HepG2 (cell line): ENCODE data around the gene SPATS2. TPM values are rescaled to one million over a fixed set of nuclear protein-coding genes. Genes with fewer than 3 reads are reported as not detected.
A peak's percentile ranks its signal among the peaks of the same experiment; 100 is the strongest.

Source experiments
- BRCA1 ChIP-seq: sonication (generic); formaldehyde crosslinking; IDR thresholded peaks from 2 replicates; pipeline ENCODE4 v1.4.0; 2020; ENCODE audit warnings: missing genetic modification reagents
- CSRNP2 ChIP-seq: sonication (generic); formaldehyde crosslinking; conservative IDR thresholded peaks from 2 replicates; pipeline ENCODE4 v1.8.0; 2022; ENCODE audit warnings: low read depth, missing genetic modification reagents
- FOSL1 ChIP-seq: sonication (generic); formaldehyde crosslinking; IDR thresholded peaks from 2 replicates; pipeline ENCODE4 v1.9.0; 2021; ENCODE audit warnings: missing genetic modification reagents, borderline replicate concordance
- GMEB2 ChIP-seq: IDR thresholded peaks from 2 replicates; pipeline ENCODE4 v1.6.1; 2016; ENCODE audit warnings: missing biosample characterization, missing genetic modification reagents, low read depth
- NFYB ChIP-seq: sonication (generic); formaldehyde crosslinking; IDR thresholded peaks from 2 replicates; pipeline ENCODE4 v1.4.0; 2020; ENCODE audit warnings: missing genetic modification reagents
- PBX3 ChIP-seq: sonication (generic); formaldehyde crosslinking; IDR thresholded peaks from 2 replicates; pipeline ENCODE4 v1.8.1; 2023; ENCODE audit warnings: missing genetic modification reagents, inconsistent platforms, borderline replicate concordance
- RERE ChIP-seq: IDR thresholded peaks from 2 replicates; pipeline ENCODE4 v1.6.1; 2016; ENCODE audit warnings: low read depth, missing genetic modification reagents, missing compliant biosample characterization
- SMARCC2 ChIP-seq: fragments of 450-650 bp; IDR thresholded peaks from 2 replicates; pipeline ENCODE4 v1.6.1; 2017; ENCODE audit warnings: antibody characterized with exemption, mild to moderate bottlenecking
- SP2 ChIP-seq: sonication (generic); formaldehyde crosslinking; IDR thresholded peaks from 2 replicates; pipeline ENCODE4 v1.5.1; 2020; ENCODE audit warnings: mild to moderate bottlenecking, missing genetic modification reagents
- ZBTB34 ChIP-seq: sonication (generic); formaldehyde crosslinking; IDR thresholded peaks from 2 replicates; pipeline ENCODE4 v1.8.0; 2022; ENCODE audit warnings: mild to moderate bottlenecking, missing genetic modification reagents
- ZFAT ChIP-seq: sonication (generic); formaldehyde crosslinking; conservative IDR thresholded peaks from 2 replicates; pipeline ENCODE4 v1.8.1; 2023; ENCODE audit warnings: missing genetic modification reagents, inconsistent platforms
- ZNF331 ChIP-seq: sonication (generic); formaldehyde crosslinking; IDR thresholded peaks from 2 replicates; pipeline ENCODE4 v1.4.0; 2020; ENCODE audit warnings: missing genetic modification reagents
- ZNF850 ChIP-seq: sonication (generic); formaldehyde crosslinking; conservative IDR thresholded peaks from 2 replicates; pipeline ENCODE4 v1.9.0; 2021; ENCODE audit warnings: mild to moderate bottlenecking, missing genetic modification reagents
- polyA plus RNA-seq, 8 experiments: library from polyadenylated mRNA; depleted of rRNA in 3 of 8; stranded (reverse) in 7 of 8; unstranded in 1 of 8; fragments of >200 nt; fragmentation: Illumina TruSeq in 4 of 8; extraction: Trizol in 4 of 8; gene quantifications; 2 replicates each; pipeline versions ENCODE4 v1.2.1 to v1.2.3, GENCODE V29; 2011 to 2016; ENCODE audit warnings: low read depth in 4 of 8, missing spikeins in 1 of 8, mixed read lengths in 1 of 8; ENCODE audit not compliant: insufficient read depth in 1 of 8
- total RNA-seq, 5 experiments: library from RNA; depleted of rRNA; stranded (reverse); fragments of >200 nt; fragmentation: Illumina TruSeq; extraction: Trizol; gene quantifications; 2 replicates each; pipeline ENCODE4 v1.2.3, GENCODE V29; 2016; ENCODE audit warnings: low read depth in 1 of 5

Gene SPATS2
- total and polyA plus RNA-seq, 2 of the 13 experiments (the other 11 are each of a cell fraction or from before 2014, with no cell fraction given): 19.3 to 28.1 TPM

- no peak for TF ChIP-seq CSRNP2
- no peak for TF ChIP-seq FOSL1 (CRISPR knock-in tag)
- TF ChIP-seq ZBTB34 (CRISPR knock-in tag): no peak; the same call in 1 of the 2 replicates
- no peak for TF ChIP-seq SP2 (CRISPR knock-in tag)
- TF ChIP-seq GMEB2 (CRISPR knock-in tag): no peak
- no peak for TF ChIP-seq RERE (CRISPR knock-in tag)
- TF ChIP-seq ZNF850 (CRISPR knock-in tag): 0 out of 2 replicates have a peak, but pooled peaks have one; percentile 60
- TF ChIP-seq ZNF331 (CRISPR knock-in tag): peak; percentile 100
- TF ChIP-seq SMARCC2: no peak
- TF ChIP-seq PBX3: peak; percentile 78; the same call in 1 of the 2 replicates
- no peak for TF ChIP-seq NFYB (CRISPR knock-in tag)
- no peak for TF ChIP-seq ZFAT (CRISPR knock-in tag)
- peak; percentile 69; the same call in 1 of the 2 replicates for TF ChIP-seq BRCA1
Observed at GRCh38 chr12:49347311-49348193, 19.7 kb upstream of the SPATS2 start (continued).
